CD4-positive, alpha-beta memory T cell (primary cell): ENCODE results near the gene SCAANT1. TPM values are rescaled to one million over a fixed set of nuclear protein-coding genes. Genes with fewer than 3 reads are reported as not detected.
A peak's percentile ranks its signal among the peaks of the same experiment; 100 is the strongest.

Source experiments
- CTCF ChIA-PET: fragments of 350-600 bp; sonication (Branson Sonifier 250); formaldehyde crosslinking; loops from one replicate; lab custom pipeline; 2021; ENCODE audit warnings: inconsistent platforms; ENCODE audit not compliant: partially characterized antibody; lab: Charles Lee
- POLR2A ChIA-PET: fragments of 350-600 bp; sonication (Branson Sonifier 250); formaldehyde crosslinking; loops from one replicate; lab custom pipeline; 2021; ENCODE audit not compliant: partially characterized antibody; lab: Charles Lee
- DNase-seq, 5 donors: peaks; one replicate each; pipeline versions ENCODE4 v3.0.0 to v3.0.0-alpha.2; 2020 to 2022; ENCODE audit warnings: mixed read lengths in 1 of 5
- H3K27ac ChIP-seq: one replicate; pipeline ENCODE4 v1.7.0; 2013; ENCODE audit warnings: low read depth, low read length
- H3K27me3 ChIP-seq: 2 replicates; pipeline ENCODE4 v1.7.0; 2013; ENCODE audit warnings: mild to moderate bottlenecking, low read length, moderate library complexity; ENCODE audit not compliant: insufficient read depth
- H3K36me3 ChIP-seq: 2 replicates; pipeline ENCODE4 v1.7.0; 2013; ENCODE audit warnings: mild to moderate bottlenecking, low read length, moderate library complexity; ENCODE audit not compliant: insufficient read depth
- H3K4me1 ChIP-seq: 2 replicates; pipeline ENCODE4 v1.7.0; 2013; ENCODE audit warnings: mild to moderate bottlenecking, low read length, moderate library complexity; ENCODE audit not compliant: insufficient read depth
- H3K4me3 ChIP-seq, 2 donors: one replicate each; pipeline ENCODE4 v1.7.0; 2013; ENCODE audit warnings: low read length in 2 of 2, mild to moderate bottlenecking in 1 of 2
- H3K9me3 ChIP-seq, 2 donors: one replicate each; pipeline ENCODE4 v1.7.0; 2013; ENCODE audit warnings: low read length in 2 of 2, control low read depth in 1 of 2; ENCODE audit not compliant: control insufficient read depth in 1 of 2
- H3K27ac Mint-ChIP-seq, 7 donors: one replicate each; pipeline ENCODE4 v1.8.0; 2020 to 2021; ENCODE audit warnings: mixed read lengths in 7 of 7, mild to moderate bottlenecking in 6 of 7, inconsistent platforms in 3 of 7, moderate library complexity in 3 of 7
- H3K27me3 Mint-ChIP-seq, 2 donors: one replicate each; pipeline ENCODE4 v1.8.0; 2020 to 2021; ENCODE audit warnings: mixed read lengths in 2 of 2
- H3K36me3 Mint-ChIP-seq, 2 donors: one replicate each; pipeline ENCODE4 v1.8.0; 2020 to 2021; ENCODE audit warnings: mixed read lengths in 2 of 2, inconsistent platforms in 1 of 2, mild to moderate bottlenecking in 1 of 2
- H3K4me1 Mint-ChIP-seq, 4 donors: one replicate each; pipeline ENCODE4 v1.8.0; 2020 to 2021; ENCODE audit warnings: mixed read lengths in 4 of 4, mild to moderate bottlenecking in 1 of 4
- H3K4me3 Mint-ChIP-seq, 8 donors: one replicate each; pipeline ENCODE4 v1.8.0; 2020 to 2021; ENCODE audit warnings: mixed read lengths in 8 of 8, mild to moderate bottlenecking in 7 of 8, moderate library complexity in 6 of 8, inconsistent platforms in 3 of 8
- H3K9me3 Mint-ChIP-seq, 8 donors: one replicate each; pipeline ENCODE4 v1.8.0; 2020 to 2021; ENCODE audit warnings: mixed read lengths in 8 of 8, mild to moderate bottlenecking in 5 of 8, inconsistent platforms in 3 of 8, moderate library complexity in 1 of 8
- intact Hi-C: fragments of 100-400 bp; cut with micrococcal nuclease; formaldehyde crosslinking; loops from one replicate; pipeline ENCODE4 v1.15.1; 2023
- polyA plus RNA-seq, 2 donors: library from polyadenylated mRNA; unstranded; fragments of 300-500 nt; fragmentation: Illumina TruSeq; gene quantifications; one replicate each; pipeline ENCODE4 v1.2.3, GENCODE V29; 2021
- total RNA-seq, 2 experiments: library from RNA; stranded (reverse); gene quantifications; one replicate each; pipeline ENCODE4 v1.2.3, GENCODE V29; 2021

Gene SCAANT1
- total and polyA plus RNA-seq, 4 experiments from 2014 or later, result not detected

GRCh38 chr3:63908081-63908736 lies 4.0 kb downstream of the SCAANT1 start:
- no peaks in the 10 kb centered on the region for H3K9me3 Mint-ChIP-seq
- peaks cover 0 to 17% of the 10 kb centered on the region in 2 donors for H3K36me3 Mint-ChIP-seq
- no peak overlapping the region for H3K4me3 ChIP-seq
- H3K4me1 Mint-ChIP-seq, result peaks cover 21 to 34% (median 22%) of the 10 kb centered on the region in 4 donors
- peak overlapping the region; percentile 21 to 96 (median 58) for H3K27ac Mint-ChIP-seq
- H3K27me3 Mint-ChIP-seq, result no peaks in the 10 kb centered on the region
- H3K27me3 ChIP-seq, result no peaks in the 10 kb centered on the region
- H3K9me3 ChIP-seq, result no peaks in the 10 kb centered on the region
- intact Hi-C loops, result no loop called here
- no peak overlapping the region for H3K27ac ChIP-seq
- no peak overlapping the region for H3K4me3 Mint-ChIP-seq
- ChIA-PET POLR2A (no interaction called here), CTCF (interaction anchor here (1.0 kb wide), 1 partner anchor 115 kb away, joined by 4 read pairs; the partner anchor contains the start of gene PSMD6)
- DNase-seq, result no peak
- H3K36me3 ChIP-seq, result no peaks in the 10 kb centered on the region
- H3K4me1 ChIP-seq, result peaks cover 19% of the 10 kb centered on the region

GRCh38 chr3:63905731-63906620 lies 6.2 kb downstream of the SCAANT1 start:
- no peak overlapping the region for H3K4me3 Mint-ChIP-seq
- no peaks in the 10 kb centered on the region for H3K27me3 Mint-ChIP-seq
- CTCF ChIA-PET, result no interaction called here
- intact Hi-C loops, result no loop called here
- Histone ChIP-seq H3K9me3 (no peaks in the 10 kb centered on the region), H3K4me1 (peaks cover 9% of the 10 kb centered on the region), H3K4me3 (no peak overlapping the region), H3K36me3 (no peaks in the 10 kb centered on the region), H3K27ac (no peak overlapping the region), H3K27me3 (no peaks in the 10 kb centered on the region)
- peaks cover 12 to 21% (median 14%) of the 10 kb centered on the region in 4 donors for H3K4me1 Mint-ChIP-seq
- peak overlapping the region in 6 of 7 donors; percentile 18 to 77 (median 64) for H3K27ac Mint-ChIP-seq
- DNase-seq, result no peak
- no peaks in the 10 kb centered on the region for H3K9me3 Mint-ChIP-seq
- H3K36me3 Mint-ChIP-seq, result peaks cover 13 to 17% of the 10 kb centered on the region in 2 donors
- POLR2A ChIA-PET, result no interaction called here

DNA sequence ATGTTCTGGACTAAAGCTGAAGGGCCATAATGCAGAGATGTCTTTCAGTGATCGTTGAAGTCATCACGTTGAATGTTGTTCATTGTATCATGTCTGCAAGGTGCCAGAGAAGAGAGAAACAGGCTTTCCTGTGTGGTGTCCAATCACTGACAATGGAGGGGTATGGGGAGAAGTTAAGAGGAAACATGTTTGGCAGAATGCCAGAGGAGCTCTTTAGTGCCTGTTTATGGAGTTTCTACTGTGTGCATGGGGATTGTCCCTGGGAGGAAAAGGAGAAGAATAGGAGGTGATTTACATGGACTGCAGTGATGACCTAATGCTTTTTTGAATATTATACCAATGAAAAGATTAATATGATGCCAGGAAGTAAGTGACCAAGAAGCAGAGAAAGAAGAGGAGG lies 11.7 kb downstream of the SCAANT1 start:
- Mint-ChIP-seq H3K27ac (peak overlapping the region in 5 of 7 donors; percentile 13 to 78 (median 57)), H3K4me1 (peaks cover 20 to 23% (median 22%) of the 10 kb centered on the region in 4 donors), H3K36me3 (peaks cover 32 to 33% of the 10 kb centered on the region in 2 donors), H3K9me3 (peaks cover 0 to 1% (median 0%) of the 10 kb centered on the region in 8 donors), H3K4me3 (no peak overlapping the region), H3K27me3 (no peaks in the 10 kb centered on the region)
- H3K9me3 ChIP-seq, result no peaks in the 10 kb centered on the region
- intact Hi-C loops, result no loop called here
- no peak overlapping the region for H3K27ac ChIP-seq
- H3K4me3 ChIP-seq, result no peak overlapping the region
- H3K36me3 ChIP-seq, result peaks cover 9% of the 10 kb centered on the region
- ChIA-PET CTCF (no interaction called here), POLR2A (interaction anchor here (0.7 kb wide), 1 partner anchor 11 kb away, joined by 3 read pairs; the partner anchor contains the start of gene SCAANT1)
- H3K27me3 ChIP-seq, result no peaks in the 10 kb centered on the region
- DNase-seq, result peak in 1 of 5 donors; percentile 7
- peaks cover 10% of the 10 kb centered on the region for H3K4me1 ChIP-seq

GRCh38 chr3:63900010-63900409 lies 12.2 kb downstream of the SCAANT1 start:
- H3K27me3 Mint-ChIP-seq, result no peaks in the 10 kb centered on the region
- intact Hi-C loops, result no loop called here
- Histone ChIP-seq H3K27ac (no peak overlapping the region), H3K9me3 (no peaks in the 10 kb centered on the region), H3K36me3 (peaks cover 9% of the 10 kb centered on the region), H3K4me3 (no peak overlapping the region), H3K4me1 (peaks cover 15% of the 10 kb centered on the region), H3K27me3 (no peaks in the 10 kb centered on the region)
- peaks cover 24 to 27% (median 26%) of the 10 kb centered on the region in 4 donors for H3K4me1 Mint-ChIP-seq
- peak overlapping the region in 4 of 7 donors; percentile 13 to 78 (median 64) for H3K27ac Mint-ChIP-seq
- ChIA-PET CTCF (no interaction called here), POLR2A (interaction anchor here (0.7 kb wide), 1 partner anchor 12 kb away, joined by 3 read pairs; the partner anchor contains the start of gene SCAANT1)
- H3K4me3 Mint-ChIP-seq, result no peak overlapping the region
- peaks cover 32 to 33% of the 10 kb centered on the region in 2 donors for H3K36me3 Mint-ChIP-seq
- peaks cover 0 to 1% (median 0%) of the 10 kb centered on the region in 8 donors for H3K9me3 Mint-ChIP-seq
- no peak for DNase-seq

GRCh38 chr3:63896332-63897030 lies 15.7 kb downstream of the SCAANT1 start:
- Histone ChIP-seq H3K27me3 (no peaks in the 10 kb centered on the region), H3K4me3 (no peak overlapping the region), H3K9me3 (no peaks in the 10 kb centered on the region), H3K36me3 (peaks cover 9% of the 10 kb centered on the region), H3K4me1 (peaks cover 22% of the 10 kb centered on the region), H3K27ac (no peak overlapping the region)
- no peak overlapping the region for H3K4me3 Mint-ChIP-seq
- H3K36me3 Mint-ChIP-seq, result peaks cover 27 to 30% of the 10 kb centered on the region in 2 donors
- peaks cover 41 to 61% (median 52%) of the 10 kb centered on the region in 4 donors for H3K4me1 Mint-ChIP-seq
- intact Hi-C loops, result no loop called here
- H3K9me3 Mint-ChIP-seq, result peaks cover 0 to 1% (median 0%) of the 10 kb centered on the region in 8 donors
- CTCF ChIA-PET, result no interaction called here
- DNase-seq, result no peak
- POLR2A ChIA-PET, result no interaction called here
- no peaks in the 10 kb centered on the region for H3K27me3 Mint-ChIP-seq
- peak overlapping the region in 6 of 7 donors; percentile 37 to 79 (median 62) for H3K27ac Mint-ChIP-seq

GRCh38 chr3:63895422-63896189 lies 16.6 kb downstream of the SCAANT1 start:
- Mint-ChIP-seq H3K9me3 (peaks cover 0 to 1% (median 0%) of the 10 kb centered on the region in 8 donors), H3K36me3 (peaks cover 25 to 26% of the 10 kb centered on the region in 2 donors), H3K27me3 (no peaks in the 10 kb centered on the region), H3K27ac (peak overlapping the region in 5 of 7 donors; percentile 38 to 86 (median 68)), H3K4me3 (peak overlapping the region in 4 of 8 donors; percentile 9 to 63 (median 29)), H3K4me1 (peaks cover 42 to 61% (median 52%) of the 10 kb centered on the region in 4 donors)
- ChIA-PET CTCF (interaction anchor here (0.9 kb wide), 1 partner anchor 122 kb away, joined by 3 read pairs; no protein-coding TSS in a partner anchor), POLR2A (no interaction called here)
- Histone ChIP-seq H3K4me1 (peaks cover 22% of the 10 kb centered on the region), H3K36me3 (peaks cover 8% of the 10 kb centered on the region), H3K27ac (no peak overlapping the region), H3K9me3 (no peaks in the 10 kb centered on the region), H3K4me3 (no peak overlapping the region), H3K27me3 (no peaks in the 10 kb centered on the region)
- no peak for DNase-seq
- intact Hi-C loops, result no loop called here
